ENCODE data around the gene KY. TPM values are rescaled to one million over a fixed set of nuclear protein-coding genes. Genes with fewer than 3 reads are reported as not detected.

KY gene
- total RNA-seq, 4 donors from 2014 or later: 4.0 to 5.2 TPM; not detected in 2

DNA sequence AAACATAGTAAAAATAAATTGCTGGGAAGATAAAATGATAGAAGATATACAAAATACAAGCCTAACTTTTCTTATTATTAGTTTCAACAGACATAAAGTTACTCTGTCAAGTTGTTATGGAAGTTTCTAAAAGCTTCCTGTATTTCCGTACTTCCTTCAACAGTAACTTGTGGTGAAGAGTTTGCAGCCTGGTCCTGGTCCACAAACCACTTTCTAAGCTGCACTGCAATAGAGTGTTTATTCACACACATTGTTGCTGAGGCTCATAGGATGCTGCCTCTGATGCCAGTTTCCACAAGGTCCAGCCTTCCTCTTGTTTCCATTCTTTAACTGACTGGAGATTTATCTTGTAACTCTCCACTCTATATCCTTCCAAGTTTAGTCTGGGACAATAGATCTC, 39.4 kb upstream of the KY start:
- no peaks in the 10 kb centered on the region for H3K9me3 ChIP-seq
- DNase-seq: no peak
- no peak overlapping the region for H3K4me3 ChIP-seq
- H3K36me3 ChIP-seq: no peaks in the 10 kb centered on the region
- H3K4me1 ChIP-seq: no peaks in the 10 kb centered on the region
- no peak overlapping the region for H3K27ac ChIP-seq
- TF ChIP-seq, protein P1, sequence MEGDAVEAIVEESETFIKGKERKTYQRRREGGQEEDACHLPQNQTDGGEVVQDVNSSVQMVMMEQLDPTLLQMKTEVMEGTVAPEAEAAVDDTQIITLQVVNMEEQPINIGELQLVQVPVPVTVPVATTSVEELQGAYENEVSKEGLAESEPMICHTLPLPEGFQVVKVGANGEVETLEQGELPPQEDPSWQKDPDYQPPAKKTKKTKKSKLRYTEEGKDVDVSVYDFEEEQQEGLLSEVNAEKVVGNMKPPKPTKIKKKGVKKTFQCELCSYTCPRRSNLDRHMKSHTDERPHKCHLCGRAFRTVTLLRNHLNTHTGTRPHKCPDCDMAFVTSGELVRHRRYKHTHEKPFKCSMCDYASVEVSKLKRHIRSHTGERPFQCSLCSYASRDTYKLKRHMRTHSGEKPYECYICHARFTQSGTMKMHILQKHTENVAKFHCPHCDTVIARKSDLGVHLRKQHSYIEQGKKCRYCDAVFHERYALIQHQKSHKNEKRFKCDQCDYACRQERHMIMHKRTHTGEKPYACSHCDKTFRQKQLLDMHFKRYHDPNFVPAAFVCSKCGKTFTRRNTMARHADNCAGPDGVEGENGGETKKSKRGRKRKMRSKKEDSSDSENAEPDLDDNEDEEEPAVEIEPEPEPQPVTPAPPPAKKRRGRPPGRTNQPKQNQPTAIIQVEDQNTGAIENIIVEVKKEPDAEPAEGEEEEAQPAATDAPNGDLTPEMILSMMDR (IDR thresholded peaks at IDR 0.05): no peak
- TF ChIP-seq POLR2A (IDR thresholded peaks at IDR 0.05): no peak
- intact Hi-C loops (cut with DNase I; ENCODE audit: low total_unique reads): no loop called here
- H3K27me3 ChIP-seq: no peaks in the 10 kb centered on the region

DNA sequence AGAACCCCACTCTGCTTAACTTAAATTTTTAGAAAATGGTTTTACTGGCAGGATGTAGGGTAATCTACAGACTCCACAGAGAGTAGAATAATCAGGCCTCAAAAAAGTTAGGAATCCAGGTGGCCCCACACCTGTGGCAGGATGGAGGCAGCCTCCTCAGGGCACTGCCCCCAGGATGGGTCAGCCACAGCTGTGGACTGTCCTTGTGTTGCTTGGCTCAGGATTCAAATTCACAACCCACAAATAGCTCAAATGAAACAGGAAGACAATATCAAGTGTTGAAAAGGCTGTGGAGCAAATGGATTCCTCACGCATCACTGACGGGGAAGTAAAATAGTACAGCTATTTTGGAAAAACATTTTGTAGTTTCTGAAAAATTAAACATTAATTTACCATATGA, 36.8 kb upstream of the KY start:
- intact Hi-C loops (cut with DNase I; ENCODE audit: low total_unique reads): no loop called here
- H3K4me3 ChIP-seq: no peak overlapping the region
- no peaks in the 10 kb centered on the region for H3K27me3 ChIP-seq
- no peak overlapping the region for H3K27ac ChIP-seq
- no peak for DNase-seq
- H3K36me3 ChIP-seq: no peaks in the 10 kb centered on the region
- no peaks in the 10 kb centered on the region for H3K9me3 ChIP-seq
- no peaks in the 10 kb centered on the region for H3K4me1 ChIP-seq
- TF ChIP-seq, protein P1 (IDR thresholded peaks at IDR 0.05): no peak
- TF ChIP-seq POLR2A (IDR thresholded peaks at IDR 0.05): no peak

DNA sequence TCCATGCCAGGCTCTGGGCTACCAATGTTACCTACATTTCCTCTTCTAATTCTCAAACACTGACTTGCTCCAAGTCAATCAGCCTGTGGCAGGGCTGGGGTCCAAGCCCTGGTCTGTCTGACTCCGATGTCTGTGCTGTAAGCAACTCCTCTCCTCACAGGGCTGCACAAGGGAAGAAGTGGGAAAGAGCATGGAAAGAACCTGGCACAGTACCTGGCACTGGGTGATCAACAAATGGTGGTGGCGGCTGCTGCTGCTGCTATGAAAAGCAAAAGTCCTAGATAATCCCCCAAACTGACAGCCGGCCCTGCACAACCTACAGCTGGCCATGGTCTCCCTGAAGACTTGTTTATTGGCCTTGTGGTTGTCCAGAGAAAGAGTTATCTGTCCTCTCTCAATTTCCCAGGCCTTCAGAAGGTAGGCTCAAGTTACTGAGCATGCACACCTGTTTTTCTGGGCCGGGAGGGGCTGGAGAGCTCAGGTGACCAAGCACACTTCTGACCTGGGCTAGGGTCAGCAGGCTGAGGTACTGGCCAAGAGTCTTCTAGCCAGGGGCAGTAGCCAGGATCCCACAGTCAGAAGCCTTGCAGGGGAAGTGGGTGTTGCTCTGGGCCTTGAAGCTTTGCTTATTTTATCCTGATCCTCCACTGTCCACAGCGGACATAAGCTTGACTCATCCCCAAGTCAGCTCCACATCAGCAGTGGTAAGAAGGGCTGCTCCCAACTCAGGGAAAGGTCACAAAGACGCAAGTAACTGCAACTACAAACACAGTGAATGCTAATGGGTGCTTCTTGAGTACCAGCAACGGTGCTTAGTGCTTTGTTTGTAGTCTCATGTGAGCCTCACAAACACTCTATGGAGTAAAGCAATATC, 35.3 kb upstream of the KY start:
- TF ChIP-seq POLR2A (IDR thresholded peaks at IDR 0.05): no peak
- TF ChIP-seq, protein P1 (IDR thresholded peaks at IDR 0.05): no peak
- no peaks in the 10 kb centered on the region for H3K4me1 ChIP-seq
- no peaks in the 10 kb centered on the region for H3K9me3 ChIP-seq
- no peaks in the 10 kb centered on the region for H3K27me3 ChIP-seq
- no peaks in the 10 kb centered on the region for H3K36me3 ChIP-seq
- intact Hi-C loops (cut with DNase I; ENCODE audit: low total_unique reads): no loop called here
- no peak overlapping the region for H3K4me3 ChIP-seq
- DNase-seq: no peak
- no peak overlapping the region for H3K27ac ChIP-seq

DNA sequence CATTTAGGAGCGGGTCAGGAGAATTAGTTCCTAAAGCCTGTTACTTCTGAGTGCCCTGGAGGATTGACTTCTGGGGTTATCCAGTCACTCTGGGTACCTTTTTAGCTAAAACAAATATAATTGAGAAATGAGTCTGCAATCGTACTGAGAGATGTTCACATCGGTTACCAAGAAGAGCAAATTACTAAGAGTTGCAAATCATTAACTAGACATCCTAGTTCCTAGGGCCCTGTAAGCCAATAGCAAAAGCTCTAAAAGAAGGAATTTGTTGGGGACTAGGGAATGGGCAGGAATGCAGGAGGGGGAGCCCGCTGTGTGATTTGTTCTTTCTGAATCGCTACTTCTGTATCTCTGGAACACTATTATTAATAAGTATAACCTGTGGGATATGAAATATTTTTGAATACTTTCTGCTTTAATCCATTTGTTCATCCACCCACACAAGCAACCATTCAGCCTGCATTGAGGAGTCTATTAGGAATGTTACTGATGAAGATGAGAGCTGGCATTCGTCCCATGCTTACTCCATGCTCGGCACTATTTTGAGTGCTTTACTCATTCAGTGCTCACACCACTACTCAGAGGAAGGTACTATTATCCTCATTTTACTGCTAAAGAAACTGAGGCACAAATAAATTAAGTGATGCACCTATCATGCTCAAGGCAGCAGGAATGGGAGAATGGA, 31.5 kb upstream of the KY start:
- Histone ChIP-seq H3K4me3 (no peak overlapping the region), H3K9me3 (no peaks in the 10 kb centered on the region), H3K27ac (no peak overlapping the region), H3K36me3 (no peaks in the 10 kb centered on the region), H3K27me3 (no peaks in the 10 kb centered on the region), H3K4me1 (no peaks in the 10 kb centered on the region)
- no peak for TF ChIP-seq POLR2A (IDR thresholded peaks at IDR 0.05)
- TF ChIP-seq, protein P1 (IDR thresholded peaks at IDR 0.05): no peak
- intact Hi-C loops (cut with DNase I; ENCODE audit: low total_unique reads): no loop called here
- no peak for DNase-seq

DNA sequence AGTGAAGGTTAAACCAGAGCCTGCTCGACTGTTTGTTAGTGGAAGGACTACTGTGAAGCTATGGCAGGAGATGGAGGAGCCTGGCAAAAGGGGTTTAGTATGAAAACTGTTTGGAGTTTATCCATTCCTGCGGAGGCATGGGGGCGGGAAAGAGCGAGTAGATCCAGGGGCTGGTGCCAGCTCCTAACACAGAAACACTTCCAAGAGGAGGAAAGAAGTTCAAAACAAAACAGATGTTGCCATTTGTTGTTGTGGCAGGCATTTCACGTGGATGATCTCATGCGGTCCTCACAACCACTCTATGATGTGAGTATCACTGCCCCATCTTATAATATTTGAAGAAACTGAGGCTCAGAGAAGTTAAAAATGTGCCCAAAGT, 30.7 kb upstream of the KY start:
- intact Hi-C loops (cut with DNase I; ENCODE audit: low total_unique reads): no loop called here
- no peaks in the 10 kb centered on the region for H3K27me3 ChIP-seq
- no peak overlapping the region for H3K4me3 ChIP-seq
- no peaks in the 10 kb centered on the region for H3K36me3 ChIP-seq
- H3K9me3 ChIP-seq: no peaks in the 10 kb centered on the region
- DNase-seq: no peak
- no peaks in the 10 kb centered on the region for H3K4me1 ChIP-seq
- TF ChIP-seq POLR2A (IDR thresholded peaks at IDR 0.05): no peak
- TF ChIP-seq, protein P1 (IDR thresholded peaks at IDR 0.05): no peak
- no peak overlapping the region for H3K27ac ChIP-seq
